NCI-H2029 treated with DMSO at 0.1 percent for 48 hours (cell line): ENCODE measurements around the gene C20orf204.

ENCODE experiments used
- DNase-seq: peaks from one replicate; lab custom pipeline; 2025; lab: John Stamatoyannopoulos, UW

Gene C20orf204

GRCh38 chr20:64042054-64042781 is 6.2 kb downstream of the C20orf204 start:
- DNase-seq, result no peak

- no peak for DNase-seq
Observed at GRCh38 chr20:64043768-64044167, 7.8 kb downstream of the C20orf204 start.

GRCh38 chr20:64044484-64045247 is 8.7 kb downstream of the C20orf204 start:
- DNase-seq, result no peak

GRCh38 chr20:64045346-64046011 is 9.5 kb downstream of the C20orf204 start:
- no peak for DNase-seq

GRCh38 chr20:64047046-64047389 is 11.0 kb downstream of the C20orf204 start:
- no peak for DNase-seq

- DNase-seq, result no peak
Observed at GRCh38 chr20:64047968-64048401, 12.0 kb downstream of the C20orf204 start.

- DNase-seq, result no peak
Observed at GRCh38 chr20:64048402-64049044, 12.5 kb downstream of the C20orf204 start.

- no peak for DNase-seq
Observed at GRCh38 chr20:64049060-64049877, 13.3 kb downstream of the C20orf204 start, which contains the start of gene SOX18. SOX18 (minus strand) TSS chr20:64049639; CDS start chr20:64049516, 123 bp downstream.

- DNase-seq, result no peak
Observed at GRCh38 chr20:64049878-64050260, 13.9 kb downstream of the C20orf204 start.

GRCh38 chr20:64050261-64051032 is 14.5 kb downstream of the C20orf204 start:
- no peak for DNase-seq

GRCh38 chr20:64051033-64051452 is 15.1 kb downstream of the C20orf204 start:
- no peak for DNase-seq

GRCh38 chr20:64051561-64052325 is 15.8 kb downstream of the C20orf204 start:
- DNase-seq, result no peak

GRCh38 chr20:64052326-64052722 is 16.3 kb downstream of the C20orf204 start:
- no peak for DNase-seq

GRCh38 chr20:64052987-64053840 is 17.2 kb downstream of the C20orf204 start:
- no peak for DNase-seq

- no peak for DNase-seq
Observed at GRCh38 chr20:64053841-64054661, 18.1 kb downstream of the C20orf204 start.

GRCh38 chr20:64055396-64055892 is 19.5 kb downstream of the C20orf204 start:
- no peak for DNase-seq

GRCh38 chr20:64055893-64056638 is 20.1 kb downstream of the C20orf204 start:
- no peak for DNase-seq
